ENCODE results near the gene LIPE. TPM values are rescaled to one million over a fixed set of nuclear protein-coding genes. Genes with fewer than 3 reads are reported as not detected.

The LIPE gene
- polyA plus RNA-seq, 1 donor from 2014 or later, result 19.1 TPM

DNA sequence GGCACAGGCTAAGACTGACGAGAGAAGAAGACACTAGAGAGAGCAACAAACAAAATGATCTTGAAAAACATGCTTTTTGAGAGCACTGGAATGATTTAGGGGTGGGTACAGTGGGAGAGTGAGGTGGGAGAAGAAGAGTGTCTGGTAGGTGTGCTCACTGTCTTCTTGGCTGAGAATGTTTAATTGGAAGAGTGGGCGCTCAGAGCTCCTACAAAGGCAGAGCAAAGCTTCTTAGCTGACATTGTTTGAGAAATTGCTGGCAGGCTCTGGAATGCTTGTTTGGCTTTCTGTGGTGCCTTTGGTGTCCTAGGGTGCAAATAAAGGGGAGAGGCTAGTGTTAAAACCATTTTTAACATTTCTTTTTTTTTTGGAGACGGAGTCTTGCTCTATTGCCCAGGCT, 1.5 kb upstream of the LIPE start:
- Histone ChIP-seq H3K27ac (ENCODE audit: low read length) (no peak overlapping the region), H3K4me2 (ENCODE audit: low read length) (no peak overlapping the region)

DNA sequence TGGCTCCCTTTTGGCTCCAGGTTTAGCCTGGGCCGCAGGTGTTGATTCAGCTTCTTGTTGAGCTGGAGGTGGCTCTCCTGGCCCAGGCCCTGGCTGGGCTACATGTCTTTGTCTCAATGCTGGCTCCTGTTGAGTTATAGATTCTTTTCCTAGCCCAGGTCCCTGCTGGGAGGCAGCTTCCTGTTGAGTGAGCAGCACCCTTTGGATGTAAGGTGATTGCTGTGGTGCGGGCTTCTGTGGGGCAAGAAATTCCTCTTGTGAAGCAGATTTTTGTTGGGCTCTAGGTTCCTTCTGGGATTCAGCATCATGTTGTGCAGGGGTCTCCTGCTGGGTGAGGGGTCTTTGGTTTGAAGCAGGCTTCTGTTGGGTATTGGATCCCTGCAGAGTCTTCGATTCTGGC, 545 bp downstream of the LIPE start:
- no peaks in the 10 kb centered on the region for H3K27me3 ChIP-seq (ENCODE audit: insufficient read depth, low read depth, low read length)
- no peak overlapping the region for H3K4me2 ChIP-seq (ENCODE audit: low read length)
- TF ChIP-seq POLR2AphosphoS5 (IDR thresholded peaks at IDR 0.05) (no peak), MXI1 (conservative IDR thresholded peaks at IDR 0.05; ENCODE audit: poor library complexity, severe bottlenecking) (no peak), EZH2 (IDR thresholded peaks at IDR 0.05; ENCODE audit: borderline replicate concordance, insufficient read depth, low read length, poor library complexity, severe bottlenecking) (no peak)
- H3K9ac ChIP-seq (ENCODE audit: low read length), result no peak overlapping the region
- no peaks in the 10 kb centered on the region for H4K20me1 ChIP-seq (ENCODE audit: insufficient read depth)
- H3F3A ChIP-seq (ENCODE audit: insufficient read depth, low read length, poor library complexity, severe bottlenecking), result no peaks in the 10 kb centered on the region
- H3K36me3 ChIP-seq (ENCODE audit: insufficient read depth, low read length), result no peaks in the 10 kb centered on the region
- H3K9me3 ChIP-seq (ENCODE audit: low read length), result no peaks in the 10 kb centered on the region
- H2AFZ ChIP-seq (ENCODE audit: low read depth, low read length), result no peak overlapping the region
- no peak overlapping the region for H3K4me3 ChIP-seq (ENCODE audit: low read length)
- no peaks in the 10 kb centered on the region for H3K9me2 ChIP-seq (ENCODE audit: insufficient read depth, low read length)
- H3K27ac ChIP-seq (ENCODE audit: low read length), result no peak overlapping the region
- H3K79me2 ChIP-seq (replicated peaks; ENCODE audit: insufficient read depth, low read length), result no peaks in the 10 kb centered on the region

More for the DNA sequence above, 1.5 kb upstream of the LIPE start:
- Histone ChIP-seq H3K36me3 (ENCODE audit: insufficient read depth, low read length) (no peaks in the 10 kb centered on the region), H3K79me2 (replicated peaks; ENCODE audit: insufficient read depth, low read length) (no peaks in the 10 kb centered on the region), H3F3A (ENCODE audit: insufficient read depth, low read length, poor library complexity, severe bottlenecking) (no peaks in the 10 kb centered on the region), H3K9ac (ENCODE audit: low read length) (no peak overlapping the region), H4K20me1 (ENCODE audit: insufficient read depth) (no peaks in the 10 kb centered on the region), H2AFZ (ENCODE audit: low read depth, low read length) (no peak overlapping the region), H3K27me3 (ENCODE audit: insufficient read depth, low read depth, low read length) (no peaks in the 10 kb centered on the region), H3K4me3 (ENCODE audit: low read length) (no peak overlapping the region), H3K9me2 (ENCODE audit: insufficient read depth, low read length) (no peaks in the 10 kb centered on the region), H3K9me3 (ENCODE audit: low read length) (no peaks in the 10 kb centered on the region)
- TF ChIP-seq, protein P1, sequence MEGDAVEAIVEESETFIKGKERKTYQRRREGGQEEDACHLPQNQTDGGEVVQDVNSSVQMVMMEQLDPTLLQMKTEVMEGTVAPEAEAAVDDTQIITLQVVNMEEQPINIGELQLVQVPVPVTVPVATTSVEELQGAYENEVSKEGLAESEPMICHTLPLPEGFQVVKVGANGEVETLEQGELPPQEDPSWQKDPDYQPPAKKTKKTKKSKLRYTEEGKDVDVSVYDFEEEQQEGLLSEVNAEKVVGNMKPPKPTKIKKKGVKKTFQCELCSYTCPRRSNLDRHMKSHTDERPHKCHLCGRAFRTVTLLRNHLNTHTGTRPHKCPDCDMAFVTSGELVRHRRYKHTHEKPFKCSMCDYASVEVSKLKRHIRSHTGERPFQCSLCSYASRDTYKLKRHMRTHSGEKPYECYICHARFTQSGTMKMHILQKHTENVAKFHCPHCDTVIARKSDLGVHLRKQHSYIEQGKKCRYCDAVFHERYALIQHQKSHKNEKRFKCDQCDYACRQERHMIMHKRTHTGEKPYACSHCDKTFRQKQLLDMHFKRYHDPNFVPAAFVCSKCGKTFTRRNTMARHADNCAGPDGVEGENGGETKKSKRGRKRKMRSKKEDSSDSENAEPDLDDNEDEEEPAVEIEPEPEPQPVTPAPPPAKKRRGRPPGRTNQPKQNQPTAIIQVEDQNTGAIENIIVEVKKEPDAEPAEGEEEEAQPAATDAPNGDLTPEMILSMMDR (IDR thresholded peaks at IDR 0.05; ENCODE audit: poor library complexity, severe bottlenecking), result no peak
- TF ChIP-seq SMC3 (conservative IDR thresholded peaks at IDR 0.05; ENCODE audit: poor library complexity) (no peak), POLR2AphosphoS5 (IDR thresholded peaks at IDR 0.05) (no peak), RAD21 (conservative IDR thresholded peaks at IDR 0.05) (no peak)

DNA sequence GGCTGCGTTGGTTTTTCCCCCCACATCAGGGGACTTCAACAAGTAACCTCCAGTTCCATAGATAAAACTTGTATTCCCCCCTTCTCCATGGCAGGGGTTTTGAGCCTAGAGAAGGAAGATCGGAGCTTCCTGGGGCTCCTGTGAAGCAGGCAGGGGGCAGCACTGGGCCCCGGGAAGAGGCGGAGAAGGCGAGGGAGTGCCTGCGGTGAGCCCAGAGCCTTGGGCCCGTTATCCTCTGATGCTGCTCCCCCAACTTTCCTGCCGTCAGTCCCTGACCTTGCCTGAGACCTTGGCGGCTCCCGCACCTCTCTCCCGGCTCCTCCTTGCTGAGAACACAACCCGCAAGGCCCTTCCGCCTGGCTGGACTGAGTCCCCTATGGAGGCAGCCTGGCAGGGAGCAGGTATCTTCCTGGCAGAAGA, 2.5 kb downstream of the LIPE start:
- no peaks in the 10 kb centered on the region for H3K27me3 ChIP-seq (ENCODE audit: insufficient read depth, low read depth, low read length)
- H4K20me1 ChIP-seq (ENCODE audit: insufficient read depth), result no peaks in the 10 kb centered on the region
- H3K4me2 ChIP-seq (ENCODE audit: low read length), result no peak overlapping the region
- no peak overlapping the region for H3K4me3 ChIP-seq (ENCODE audit: low read length)
- no peak overlapping the region for H3K27ac ChIP-seq (ENCODE audit: low read length)
- no peaks in the 10 kb centered on the region for H3F3A ChIP-seq (ENCODE audit: insufficient read depth, low read length, poor library complexity, severe bottlenecking)
- TF ChIP-seq EZH2 (IDR thresholded peaks at IDR 0.05; ENCODE audit: borderline replicate concordance, insufficient read depth, low read length, poor library complexity, severe bottlenecking) (no peak), POLR2AphosphoS5 (IDR thresholded peaks at IDR 0.05) (no peak), RAD21 (conservative IDR thresholded peaks at IDR 0.05) (no peak), EP300 (conservative IDR thresholded peaks at IDR 0.05; ENCODE audit: poor library complexity, severe bottlenecking) (no peak), SMC3 (conservative IDR thresholded peaks at IDR 0.05; ENCODE audit: poor library complexity) (no peak), TAF1 (IDR thresholded peaks at IDR 0.05; ENCODE audit: low read depth) (no peak), MXI1 (conservative IDR thresholded peaks at IDR 0.05; ENCODE audit: poor library complexity, severe bottlenecking) (no peak)
- TF ChIP-seq, protein P2, sequence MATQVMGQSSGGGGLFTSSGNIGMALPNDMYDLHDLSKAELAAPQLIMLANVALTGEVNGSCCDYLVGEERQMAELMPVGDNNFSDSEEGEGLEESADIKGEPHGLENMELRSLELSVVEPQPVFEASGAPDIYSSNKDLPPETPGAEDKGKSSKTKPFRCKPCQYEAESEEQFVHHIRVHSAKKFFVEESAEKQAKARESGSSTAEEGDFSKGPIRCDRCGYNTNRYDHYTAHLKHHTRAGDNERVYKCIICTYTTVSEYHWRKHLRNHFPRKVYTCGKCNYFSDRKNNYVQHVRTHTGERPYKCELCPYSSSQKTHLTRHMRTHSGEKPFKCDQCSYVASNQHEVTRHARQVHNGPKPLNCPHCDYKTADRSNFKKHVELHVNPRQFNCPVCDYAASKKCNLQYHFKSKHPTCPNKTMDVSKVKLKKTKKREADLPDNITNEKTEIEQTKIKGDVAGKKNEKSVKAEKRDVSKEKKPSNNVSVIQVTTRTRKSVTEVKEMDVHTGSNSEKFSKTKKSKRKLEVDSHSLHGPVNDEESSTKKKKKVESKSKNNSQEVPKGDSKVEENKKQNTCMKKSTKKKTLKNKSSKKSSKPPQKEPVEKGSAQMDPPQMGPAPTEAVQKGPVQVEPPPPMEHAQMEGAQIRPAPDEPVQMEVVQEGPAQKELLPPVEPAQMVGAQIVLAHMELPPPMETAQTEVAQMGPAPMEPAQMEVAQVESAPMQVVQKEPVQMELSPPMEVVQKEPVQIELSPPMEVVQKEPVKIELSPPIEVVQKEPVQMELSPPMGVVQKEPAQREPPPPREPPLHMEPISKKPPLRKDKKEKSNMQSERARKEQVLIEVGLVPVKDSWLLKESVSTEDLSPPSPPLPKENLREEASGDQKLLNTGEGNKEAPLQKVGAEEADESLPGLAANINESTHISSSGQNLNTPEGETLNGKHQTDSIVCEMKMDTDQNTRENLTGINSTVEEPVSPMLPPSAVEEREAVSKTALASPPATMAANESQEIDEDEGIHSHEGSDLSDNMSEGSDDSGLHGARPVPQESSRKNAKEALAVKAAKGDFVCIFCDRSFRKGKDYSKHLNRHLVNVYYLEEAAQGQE (IDR thresholded peaks at IDR 0.05; ENCODE audit: borderline replicate concordance), result no peak
- TF ChIP-seq, protein P1 (IDR thresholded peaks at IDR 0.05; ENCODE audit: poor library complexity, severe bottlenecking), result no peak
- no peaks in the 10 kb centered on the region for H3K36me3 ChIP-seq (ENCODE audit: insufficient read depth, low read length)
- no peaks in the 10 kb centered on the region for H3K79me2 ChIP-seq (replicated peaks; ENCODE audit: insufficient read depth, low read length)
- no peak overlapping the region for H3K9ac ChIP-seq (ENCODE audit: low read length)
- no peak overlapping the region for H2AFZ ChIP-seq (ENCODE audit: low read depth, low read length)
- no peaks in the 10 kb centered on the region for H3K9me3 ChIP-seq (ENCODE audit: low read length)
- no peaks in the 10 kb centered on the region for H3K9me2 ChIP-seq (ENCODE audit: insufficient read depth, low read length)

Measured in neural cell (in vitro differentiated cells).